ENCODE results near the gene OSBP2.

- peak; percentile 32 for TF ChIP-seq CTCF (IDR thresholded peaks at IDR 0.05; ENCODE audit: low read depth, low read length)
- TF ChIP-seq EZH2phosphoT487 (IDR thresholded peaks at IDR 0.05; ENCODE audit: low read depth): no peak
These were observed 172.2 kb downstream of the OSBP2 start for GRCh38 chr22:30866811-30867271.

All from OCI-LY3 (cell line).